Smooth muscle cell of the brain vasculature (primary cell): ENCODE data around the gene PRDM2.

Experiments
- DNase-seq: peaks from one replicate; pipeline ENCODE4 v3.0.0-alpha.2; 2012; ENCODE audit warnings: low read depth, low spot score

The PRDM2 gene

GRCh38 chr1:13790290-13791030 is 90.5 kb downstream of the PRDM2 start:
- no peak for DNase-seq

- no peak for DNase-seq
Observed at GRCh38 chr1:13792419-13792818, 92.4 kb downstream of the PRDM2 start.

GRCh38 chr1:13793088-13793730 is 93.2 kb downstream of the PRDM2 start:
- no peak for DNase-seq

GRCh38 chr1:13794231-13795187 is 94.5 kb downstream of the PRDM2 start:
- no peak for DNase-seq

- DNase-seq = no peak
Observed at GRCh38 chr1:13797397-13797796, 97.4 kb downstream of the PRDM2 start.

GRCh38 chr1:13798120-13798519 is 98.1 kb downstream of the PRDM2 start:
- no peak for DNase-seq

GRCh38 chr1:13799502-13800283 is 99.7 kb downstream of the PRDM2 start:
- no peak for DNase-seq

GRCh38 chr1:13801232-13801631 is 101.2 kb downstream of the PRDM2 start:
- no peak for DNase-seq

- no peak for DNase-seq
Observed at GRCh38 chr1:13801655-13802486, 101.9 kb downstream of the PRDM2 start.

GRCh38 chr1:13802782-13803545 is 103.0 kb downstream of the PRDM2 start:
- no peak for DNase-seq

- DNase-seq = no peak
Observed at GRCh38 chr1:13803546-13804239, 103.7 kb downstream of the PRDM2 start.

GRCh38 chr1:13804240-13804633 is 104.2 kb downstream of the PRDM2 start:
- no peak for DNase-seq

GRCh38 chr1:13805431-13805830 is 105.4 kb downstream of the PRDM2 start:
- no peak for DNase-seq

GRCh38 chr1:13806108-13806507 is 106.1 kb downstream of the PRDM2 start:
- DNase-seq = no peak

GRCh38 chr1:13807209-13807608 is 107.2 kb downstream of the PRDM2 start:
- DNase-seq = no peak

- DNase-seq = no peak
Observed at GRCh38 chr1:13808729-13809131, 108.7 kb downstream of the PRDM2 start.

- no peak for DNase-seq
Observed at GRCh38 chr1:13809461-13810159, 109.6 kb downstream of the PRDM2 start.
